Umbilical cord (tissue), 2 donors: ENCODE results near the gene ABCC3. TPM values are rescaled to one million over a fixed set of nuclear protein-coding genes. Genes with fewer than 3 reads are reported as not detected.
"Not testable (repeated sequence)": the region's sequence is repeated elsewhere in the genome, so short reads cannot be mapped to it uniquely, and the experiment has no call there.

Source experiments
- DNase-seq: peaks from one replicate; pipeline ENCODE4 v3.0.0-alpha.2; 2015; ENCODE audit warnings: low spot score
- total RNA-seq: library from RNA; depleted of rRNA; stranded (reverse); fragments of >200 nt; gene quantifications from one replicate; pipeline ENCODE4 v1.2.3, GENCODE V29; 2014; ENCODE audit warnings: low replicate concordance; ENCODE audit not compliant: insufficient read depth

Gene ABCC3
- total RNA-seq, 1 donor from 2014 or later: 16.9 TPM

DNA sequence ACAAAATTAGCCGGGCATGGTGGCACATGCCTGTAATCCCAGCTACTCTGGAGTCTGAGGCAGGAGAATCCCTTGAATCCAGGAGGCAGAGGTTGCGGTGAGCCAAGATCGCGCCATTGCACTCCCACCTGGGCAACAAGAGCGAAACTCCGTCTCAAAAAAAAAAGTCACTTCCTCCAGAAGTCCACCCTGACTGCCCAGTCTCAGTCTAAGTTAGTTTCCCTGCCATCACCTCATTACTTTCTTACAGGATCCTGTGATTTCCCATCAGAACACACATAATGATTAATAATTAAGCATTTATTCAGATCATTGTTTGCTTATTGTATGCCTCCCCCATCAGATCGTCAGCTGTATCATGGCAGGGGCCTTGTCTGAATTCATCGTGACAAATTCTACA, 31.6 kb downstream of the ABCC3 start:
- no peak for DNase-seq

DNA sequence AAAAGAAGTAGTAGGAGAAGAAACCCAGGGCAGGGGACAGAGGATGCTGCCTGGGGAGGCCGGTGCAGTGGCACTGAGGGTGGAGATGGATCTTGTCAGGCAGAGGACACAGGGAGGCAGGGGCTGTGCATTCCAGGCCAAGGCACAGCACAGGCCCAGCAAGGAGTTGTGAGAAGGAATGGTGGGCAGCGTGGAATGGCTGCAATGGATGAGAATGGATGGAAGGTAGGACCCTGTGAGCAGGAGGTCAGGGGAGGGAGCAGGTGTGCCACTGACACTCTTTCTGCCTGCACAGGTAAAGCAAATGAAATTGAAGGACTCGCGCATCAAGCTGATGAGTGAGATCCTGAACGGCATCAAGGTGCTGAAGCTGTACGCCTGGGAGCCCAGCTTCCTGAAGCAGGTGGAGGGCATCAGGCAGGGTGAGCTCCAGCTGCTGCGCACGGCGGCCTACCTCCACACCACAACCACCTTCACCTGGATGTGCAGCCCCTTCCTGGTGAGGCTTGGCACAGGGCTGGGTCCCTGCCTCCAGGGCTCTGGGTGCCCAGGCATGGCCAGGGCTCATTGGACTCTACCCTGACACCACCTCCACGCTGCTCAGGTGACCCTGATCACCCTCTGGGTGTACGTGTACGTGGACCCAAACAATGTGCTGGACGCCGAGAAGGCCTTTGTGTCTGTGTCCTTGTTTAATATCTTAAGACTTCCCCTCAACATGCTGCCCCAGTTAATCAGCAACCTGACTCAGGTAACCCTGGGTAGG, 32.8 kb downstream of the ABCC3 start:
- no peak for DNase-seq

DNA sequence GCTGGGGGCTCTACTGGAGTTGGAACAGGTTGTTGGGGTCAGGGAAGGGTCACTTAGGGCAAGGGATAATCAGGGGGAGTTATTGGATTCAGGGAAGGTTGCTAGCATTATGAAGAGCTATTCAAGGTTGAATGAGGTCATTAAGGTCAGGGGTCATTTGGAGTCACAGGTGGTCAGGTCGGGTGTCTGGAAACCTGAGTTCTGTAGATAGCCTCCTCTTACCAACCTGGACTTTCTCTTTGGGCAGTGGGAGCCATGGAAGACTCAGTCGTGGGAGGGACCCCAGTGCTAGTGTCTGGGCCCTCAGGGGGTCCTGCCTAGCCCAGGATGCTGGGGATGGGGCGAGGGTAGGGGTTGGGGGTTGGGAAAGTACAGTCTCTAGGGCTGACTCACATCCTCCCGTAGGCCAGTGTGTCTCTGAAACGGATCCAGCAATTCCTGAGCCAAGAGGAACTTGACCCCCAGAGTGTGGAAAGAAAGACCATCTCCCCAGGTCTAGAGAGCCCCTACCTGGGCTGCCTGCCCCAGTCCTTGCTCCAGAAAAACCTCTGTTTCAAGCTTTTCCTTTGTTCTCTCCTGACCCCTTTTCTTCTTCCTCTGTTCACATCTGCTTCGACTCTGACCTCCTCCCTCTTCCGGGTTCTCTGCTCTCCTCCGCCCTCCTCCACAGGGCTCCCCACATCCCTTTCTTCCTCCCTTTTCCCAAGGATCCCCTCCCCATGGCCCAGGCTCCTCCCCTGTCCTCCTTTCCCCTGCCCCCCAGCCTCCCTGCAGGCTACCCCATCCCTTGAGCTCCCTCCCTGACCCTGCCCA, 33.5 kb downstream of the ABCC3 start:
- no peak for DNase-seq

GRCh38 chr17:50668838-50669581, 34.3 kb downstream of the ABCC3 start:
- no peak for DNase-seq

- no peak for DNase-seq
These were observed 37.4 kb downstream of the ABCC3 start for GRCh38 chr17:50672071-50672470.

DNA sequence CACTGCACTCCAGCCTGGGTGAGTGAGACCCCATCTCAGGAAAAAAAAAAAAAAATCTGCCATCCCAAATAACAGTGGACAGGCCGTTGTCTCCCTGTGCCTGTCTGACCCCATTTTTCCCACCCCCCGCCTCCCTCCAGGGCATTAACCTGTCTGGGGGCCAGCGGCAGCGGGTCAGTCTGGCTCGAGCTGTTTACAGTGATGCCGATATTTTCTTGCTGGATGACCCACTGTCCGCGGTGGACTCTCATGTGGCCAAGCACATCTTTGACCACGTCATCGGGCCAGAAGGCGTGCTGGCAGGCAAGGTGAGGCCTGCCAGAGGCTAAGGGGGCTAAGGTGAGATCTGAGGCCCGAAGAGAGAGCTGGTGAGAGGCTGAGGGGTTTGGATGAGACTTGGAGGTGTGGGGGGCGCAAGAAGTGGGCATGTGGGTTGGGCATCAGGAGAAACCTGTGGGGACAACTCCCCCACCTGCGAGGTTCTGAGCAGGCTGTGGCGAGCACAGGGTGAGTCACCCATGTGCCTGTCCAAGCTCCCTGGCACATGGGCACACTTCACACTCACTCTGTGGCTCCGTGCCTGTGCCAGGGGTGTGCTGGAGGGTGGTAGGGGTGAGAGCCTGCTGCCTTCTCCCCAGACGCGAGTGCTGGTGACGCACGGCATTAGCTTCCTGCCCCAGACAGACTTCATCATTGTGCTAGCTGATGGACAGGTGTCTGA, 38.3 kb downstream of the ABCC3 start:
- no peak for DNase-seq

- DNase-seq: no peak
These were observed 40.5 kb downstream of the ABCC3 start for GRCh38 chr17:50675190-50675589.

DNA sequence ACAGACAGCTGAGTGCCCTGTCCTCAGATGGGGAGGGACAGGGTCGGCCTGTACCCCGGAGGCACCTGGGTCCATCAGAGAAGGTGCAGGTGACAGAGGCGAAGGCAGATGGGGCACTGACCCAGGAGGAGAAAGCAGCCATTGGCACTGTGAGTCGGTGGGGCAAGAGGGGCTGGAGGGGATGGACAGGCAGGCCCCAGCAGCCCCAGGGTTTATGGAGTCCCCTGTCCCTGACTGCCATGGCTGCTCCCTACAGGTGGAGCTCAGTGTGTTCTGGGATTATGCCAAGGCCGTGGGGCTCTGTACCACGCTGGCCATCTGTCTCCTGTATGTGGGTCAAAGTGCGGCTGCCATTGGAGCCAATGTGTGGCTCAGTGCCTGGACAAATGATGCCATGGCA, 40.9 kb downstream of the ABCC3 start:
- DNase-seq: no peak

DNA sequence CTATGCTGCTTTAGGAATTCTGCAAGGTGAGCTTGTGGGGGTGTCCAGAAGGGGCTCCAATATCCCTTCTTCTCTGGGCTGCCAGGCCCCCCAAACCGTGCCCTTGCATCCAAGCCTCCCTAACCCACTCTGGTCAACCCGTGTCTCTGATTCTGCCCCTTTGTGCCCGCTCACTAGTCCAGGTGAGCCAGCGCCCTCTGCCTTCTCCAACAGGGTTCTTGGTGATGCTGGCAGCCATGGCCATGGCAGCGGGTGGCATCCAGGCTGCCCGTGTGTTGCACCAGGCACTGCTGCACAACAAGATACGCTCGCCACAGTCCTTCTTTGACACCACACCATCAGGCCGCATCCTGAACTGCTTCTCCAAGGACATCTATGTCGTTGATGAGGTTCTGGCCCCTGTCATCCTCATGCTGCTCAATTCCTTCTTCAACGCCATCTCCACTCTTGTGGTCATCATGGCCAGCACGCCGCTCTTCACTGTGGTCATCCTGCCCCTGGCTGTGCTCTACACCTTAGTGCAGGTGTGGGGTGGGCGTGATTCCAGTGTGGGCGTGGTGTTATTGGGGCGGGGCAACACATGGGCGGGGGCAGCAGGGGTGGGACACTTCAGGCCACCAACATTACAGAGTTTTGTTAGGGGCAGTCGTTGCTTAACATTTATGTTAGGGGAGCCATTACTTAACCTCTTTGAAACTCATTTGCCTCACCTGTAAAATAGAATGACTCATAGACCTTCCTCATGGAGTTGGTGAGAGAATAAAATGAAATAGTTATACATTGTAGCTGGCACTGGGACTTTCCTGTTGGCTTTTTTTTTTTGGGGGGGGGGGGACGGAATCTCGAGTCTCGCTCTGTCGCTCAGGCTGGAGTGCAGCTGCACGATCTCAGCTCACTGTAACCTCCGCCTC, 41.6 kb downstream of the ABCC3 start:
- no peak for DNase-seq

- no peak for DNase-seq
These were observed 43.2 kb downstream of the ABCC3 start for GRCh38 chr17:50677851-50678375.

DNA sequence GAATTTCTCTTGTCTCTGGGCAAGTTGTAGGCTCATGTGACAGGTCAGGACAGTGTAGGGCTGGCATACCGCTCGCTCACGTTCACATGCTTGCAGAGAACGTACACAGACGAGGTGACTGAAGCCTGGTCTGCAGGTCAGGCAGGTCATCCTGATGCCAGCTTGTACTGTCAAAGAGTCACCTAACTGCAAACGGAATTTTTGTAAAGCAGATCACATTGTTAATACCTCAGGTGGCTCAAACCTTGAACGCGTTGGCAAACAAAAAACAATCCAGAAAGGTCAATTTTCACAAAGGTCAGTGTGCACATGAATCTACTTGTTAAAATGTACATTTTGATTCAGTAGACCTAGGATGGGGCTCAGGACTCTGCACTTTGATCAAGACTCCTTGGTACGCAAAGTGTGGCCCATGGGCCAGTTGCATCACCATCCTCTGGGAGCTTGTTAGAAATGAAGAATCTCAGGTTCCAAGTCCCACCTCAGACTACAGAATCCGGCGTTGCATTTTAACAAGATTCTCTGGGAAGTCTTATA, 44.4 kb downstream of the ABCC3 start:
- DNase-seq: no peak

DNA sequence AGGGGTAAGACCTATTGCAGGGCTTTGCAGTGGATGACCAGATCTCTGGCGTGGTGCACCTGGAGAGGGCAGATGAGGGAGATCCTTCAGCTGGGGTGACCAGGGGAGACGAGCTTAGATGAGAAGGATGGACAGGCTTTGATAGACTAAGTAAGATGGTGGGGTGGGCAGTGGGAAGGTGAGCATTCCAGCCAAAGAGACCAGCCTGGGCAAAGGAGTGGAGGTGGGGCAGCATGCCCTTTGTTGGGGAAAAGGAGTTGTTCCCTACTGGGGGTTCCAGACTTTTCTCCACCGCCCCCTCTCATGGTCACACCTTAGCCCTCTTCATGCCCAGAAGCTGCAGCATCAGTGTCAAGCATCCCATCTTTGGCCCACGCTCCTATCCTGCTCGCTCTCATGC, 45.4 kb downstream of the ABCC3 start:
- no peak for DNase-seq

DNA sequence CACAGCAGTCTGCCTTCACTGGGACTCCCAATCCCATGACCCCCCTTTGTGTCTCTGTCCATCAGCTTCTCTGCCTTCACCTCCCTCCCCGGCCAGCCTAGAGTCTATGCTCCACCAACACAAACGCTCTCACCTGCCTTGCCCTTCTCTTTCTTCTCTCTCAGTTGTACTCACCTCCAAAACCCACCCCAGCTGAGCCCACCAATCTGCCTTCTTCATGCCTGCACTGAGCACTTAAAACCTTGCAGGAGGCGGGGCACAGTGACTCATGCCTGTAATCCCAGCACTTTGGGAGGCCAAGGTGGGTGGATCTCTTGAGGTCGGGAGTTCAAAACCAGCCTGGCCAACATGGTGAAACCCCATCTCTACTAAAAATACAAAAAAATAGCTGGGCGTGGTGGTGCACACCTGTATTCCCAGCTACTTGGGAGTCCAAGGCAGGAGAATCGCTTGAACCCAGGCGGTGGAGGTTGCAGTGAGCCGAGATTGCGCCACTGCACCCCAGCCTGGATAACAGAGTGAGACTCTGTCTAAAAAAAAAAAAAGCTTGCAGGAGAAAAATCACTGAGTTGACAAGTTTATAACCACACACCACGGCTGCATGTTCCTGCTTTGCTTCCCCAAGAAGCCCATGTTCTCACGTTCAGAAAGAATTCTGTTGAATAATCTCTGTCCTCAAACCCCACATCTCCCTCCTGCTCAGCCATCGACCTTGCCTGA, 46.0 kb downstream of the ABCC3 start:
- DNase-seq: not testable (repeated sequence)

DNA sequence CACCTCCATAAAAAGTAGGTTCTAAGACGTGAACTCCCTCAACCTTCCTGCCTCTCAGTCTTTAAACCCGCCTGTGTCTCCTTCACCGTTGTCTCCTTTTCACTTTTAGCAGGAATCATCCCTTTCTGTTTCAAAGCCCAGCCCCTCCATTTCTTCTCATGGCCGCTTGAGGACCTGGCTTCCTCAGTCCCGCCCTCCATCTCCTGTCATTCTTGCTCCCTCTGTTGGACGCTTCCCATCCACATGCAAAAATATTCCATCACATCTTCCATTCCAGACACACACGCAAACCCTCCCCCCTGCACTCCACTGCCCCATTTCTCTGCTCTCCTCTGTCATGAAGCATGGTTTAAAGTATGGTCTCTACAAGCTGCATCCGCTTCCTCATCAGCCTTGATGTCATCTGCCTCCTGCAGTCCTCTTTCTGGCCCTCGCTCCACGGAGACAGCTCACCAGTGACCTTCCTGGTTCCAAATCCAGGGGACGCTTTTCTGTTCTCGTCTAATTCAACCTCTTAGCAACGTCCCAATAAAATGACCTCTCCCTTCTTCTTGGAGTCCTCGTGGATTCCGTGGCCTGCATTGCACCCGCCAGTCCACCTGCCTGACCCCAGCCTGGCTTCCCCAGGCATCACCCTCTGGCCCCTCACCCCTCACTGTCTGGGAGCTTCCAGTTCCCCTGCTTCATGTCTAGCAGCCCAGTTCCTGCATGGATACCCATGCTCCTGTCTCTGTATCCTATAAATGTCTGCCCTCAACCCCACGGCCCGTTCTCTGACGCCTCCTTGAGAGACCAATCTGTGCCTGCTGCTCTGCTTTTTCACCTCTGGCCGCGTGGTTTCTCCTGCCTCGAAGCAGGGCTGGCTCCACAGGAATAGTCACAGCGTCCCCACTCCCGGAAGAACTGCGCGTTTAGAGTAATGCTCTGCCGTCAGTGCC, 46.9 kb downstream of the ABCC3 start:
- DNase-seq: peak; percentile 90

DNA sequence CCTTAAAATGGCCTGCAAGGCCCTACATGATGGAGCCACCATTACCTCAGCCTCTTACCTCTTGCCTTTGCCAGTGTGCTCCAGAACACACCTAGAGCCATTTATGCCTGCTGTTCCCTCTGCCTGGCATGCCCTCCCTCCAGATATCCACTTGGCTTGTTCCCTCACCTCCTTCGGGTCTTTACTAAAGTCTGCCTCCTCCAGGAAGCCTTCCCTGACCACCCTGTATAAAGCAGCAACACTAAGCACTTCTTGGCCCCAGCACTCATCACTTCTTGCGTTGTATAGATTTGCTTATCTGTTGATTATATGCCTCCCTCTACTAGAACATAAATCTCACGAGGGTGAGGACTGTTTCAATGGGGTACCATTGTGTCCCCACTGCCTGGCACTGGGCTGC, 47.8 kb downstream of the ABCC3 start:
- DNase-seq: no peak

GRCh38 chr17:50682938-50683337, 48.3 kb downstream of the ABCC3 start:
- DNase-seq: no peak

DNA sequence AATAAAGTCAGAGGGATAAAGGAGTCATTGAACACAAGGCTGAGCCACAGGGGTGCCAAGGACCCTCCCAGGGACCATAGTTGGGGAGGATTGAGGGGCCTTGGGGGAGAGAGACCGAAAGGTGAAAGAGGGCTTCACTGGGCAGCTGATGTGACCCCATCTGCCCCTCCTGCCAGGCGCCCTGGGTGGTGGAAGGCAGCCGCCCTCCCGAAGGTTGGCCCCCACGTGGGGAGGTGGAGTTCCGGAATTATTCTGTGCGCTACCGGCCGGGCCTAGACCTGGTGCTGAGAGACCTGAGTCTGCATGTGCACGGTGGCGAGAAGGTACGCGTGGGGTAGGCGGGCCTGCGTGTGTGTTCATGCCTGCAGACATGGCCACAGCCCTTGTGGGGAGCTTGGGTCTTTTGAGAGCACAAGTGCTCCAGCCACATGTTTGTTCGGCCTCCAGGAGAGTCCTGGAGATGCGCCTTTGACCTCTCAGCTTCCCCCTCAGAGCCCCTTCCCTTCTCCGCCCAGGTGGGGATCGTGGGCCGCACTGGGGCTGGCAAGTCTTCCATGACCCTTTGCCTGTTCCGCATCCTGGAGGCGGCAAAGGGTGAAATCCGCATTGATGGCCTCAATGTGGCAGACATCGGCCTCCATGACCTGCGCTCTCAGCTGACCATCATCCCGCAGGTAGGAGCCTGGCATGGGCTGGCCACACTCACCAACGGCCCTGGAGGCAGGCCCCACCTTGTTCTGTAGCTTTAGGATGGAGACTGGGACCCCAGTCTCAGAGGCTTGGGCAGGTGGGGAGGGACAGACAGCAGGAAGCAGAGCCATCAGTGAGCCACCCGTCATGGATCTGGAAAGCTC, 49.0 kb downstream of the ABCC3 start:
- no peak for DNase-seq
